ENCODE data around the gene ARID5B.

The ARID5B gene

GRCh38 chr10:61965703-61966395 is 64.3 kb downstream of the ARID5B start:
- TF ChIP-seq TAF1 (IDR thresholded peaks at IDR 0.05; ENCODE audit: borderline replicate concordance, insufficient read depth, low read length) (no peak), REST (IDR thresholded peaks at IDR 0.05; ENCODE audit: insufficient read depth in 1 of 2, low read depth in 2 of 2, low read length in 2 of 2) (no peak), SIN3A (IDR thresholded peaks at IDR 0.05; ENCODE audit: borderline replicate concordance, insufficient read depth, low read length) (no peak), POLR2AphosphoS5 (IDR thresholded peaks at IDR 0.05; ENCODE audit: low read depth, low read length) (no peak), FOXP2 (optimal IDR thresholded peaks at IDR 0.05; ENCODE audit: borderline replicate concordance, extremely low read depth, extremely low read length, insufficient read depth) (no peak)

GRCh38 chr10:61967298-61967697 is 65.8 kb downstream of the ARID5B start:
- TF ChIP-seq REST (IDR thresholded peaks at IDR 0.05; ENCODE audit: insufficient read depth in 1 of 2, low read depth in 2 of 2, low read length in 2 of 2) (no peak), TAF1 (IDR thresholded peaks at IDR 0.05; ENCODE audit: borderline replicate concordance, insufficient read depth, low read length) (no peak), FOXP2 (optimal IDR thresholded peaks at IDR 0.05; ENCODE audit: borderline replicate concordance, extremely low read depth, extremely low read length, insufficient read depth) (no peak), POLR2AphosphoS5 (IDR thresholded peaks at IDR 0.05; ENCODE audit: low read depth, low read length) (no peak), SIN3A (IDR thresholded peaks at IDR 0.05; ENCODE audit: borderline replicate concordance, insufficient read depth, low read length) (no peak)

GRCh38 chr10:61970182-61971002 is 68.9 kb downstream of the ARID5B start:
- TF ChIP-seq POLR2AphosphoS5 (IDR thresholded peaks at IDR 0.05; ENCODE audit: low read depth, low read length) (no peak), TAF1 (IDR thresholded peaks at IDR 0.05; ENCODE audit: borderline replicate concordance, insufficient read depth, low read length) (no peak), REST (IDR thresholded peaks at IDR 0.05; ENCODE audit: insufficient read depth in 1 of 2, low read depth in 2 of 2, low read length in 2 of 2) (no peak), FOXP2 (optimal IDR thresholded peaks at IDR 0.05; ENCODE audit: borderline replicate concordance, extremely low read depth, extremely low read length, insufficient read depth) (no peak)

DNA sequence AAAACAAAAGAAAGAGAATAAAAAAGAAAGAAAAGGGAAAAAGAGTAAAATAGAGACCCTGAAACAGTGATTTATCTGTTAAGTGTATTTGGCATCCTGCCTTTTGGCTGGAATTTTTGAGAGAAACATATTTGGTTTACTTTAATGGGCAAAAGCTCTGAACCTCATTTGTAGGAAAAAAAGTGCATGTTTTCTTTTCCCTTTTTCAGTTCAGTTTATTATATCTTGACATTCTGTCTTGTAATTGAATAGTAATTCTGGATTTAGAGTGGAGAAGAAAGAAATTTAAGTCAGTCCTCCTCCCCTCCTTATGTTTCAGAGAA is 69.5 kb downstream of the ARID5B start:
- TF ChIP-seq FOXP2 (optimal IDR thresholded peaks at IDR 0.05; ENCODE audit: borderline replicate concordance, extremely low read depth, extremely low read length, insufficient read depth) (no peak), TAF1 (IDR thresholded peaks at IDR 0.05; ENCODE audit: borderline replicate concordance, insufficient read depth, low read length) (no peak), REST (IDR thresholded peaks at IDR 0.05; ENCODE audit: insufficient read depth in 1 of 2, low read depth in 2 of 2, low read length in 2 of 2) (no peak), SIN3A (IDR thresholded peaks at IDR 0.05; ENCODE audit: borderline replicate concordance, insufficient read depth, low read length) (no peak), POLR2AphosphoS5 (IDR thresholded peaks at IDR 0.05; ENCODE audit: low read depth, low read length) (no peak)

Measured in PFSK-1 (cell line).